H1 (cell line): Measurements from ENCODE around the gene CCNY. TPM values are rescaled to one million over a fixed set of nuclear protein-coding genes. Genes with fewer than 3 reads are reported as not detected.
A peak's percentile ranks its signal among the peaks of the same experiment; 100 is the strongest.

Experiments used
- CTCF ChIA-PET: fragments of 300-600 bp; sonication (Branson Sonifier 250); formaldehyde crosslinking; loops from one replicate; lab custom pipeline; 2021; ENCODE audit not compliant: partially characterized antibody; lab: Charles Lee
- POLR2A ChIA-PET: fragments of 300-600 bp; sonication (Branson Sonifier 250); formaldehyde crosslinking; loops from one replicate; lab custom pipeline; 2021; ENCODE audit warnings: inconsistent platforms; ENCODE audit not compliant: partially characterized antibody; lab: Charles Lee
- DNase-seq, 2 experiments: peaks; one replicate each; pipeline versions ENCODE4 v3.0.0 to v3.0.0-alpha.2; 2010 to 2022; ENCODE audit warnings: low spot score in 2 of 2, low read depth in 1 of 2, mixed read lengths in 1 of 2
- FAIRE-seq: peaks from 2 replicates; lab custom pipeline; 2011; peaks lifted over from hg19 to GRCh38; lab: Jason Lieb, UNC
- H2AFZ ChIP-seq: 2 replicates; pipeline ENCODE4 v1.8.1; 2012; ENCODE audit warnings: low read length, inconsistent platforms
- H2AK5ac ChIP-seq: 2 replicates; pipeline ENCODE4 v1.6.1; 2013; ENCODE audit warnings: low read depth, low read length
- H2BK120ac ChIP-seq: replicated peaks from 2 replicates; pipeline ENCODE3; 2013; ENCODE audit warnings: low read depth, low read length, inconsistent platforms
- H2BK12ac ChIP-seq: 2 replicates; pipeline ENCODE4 v1.6.1; 2013; ENCODE audit warnings: low read depth, low read length
- H2BK15ac ChIP-seq: 2 replicates; pipeline ENCODE4 v1.6.1; 2013; ENCODE audit warnings: low read length
- H2BK20ac ChIP-seq: 2 replicates; pipeline ENCODE4 v1.6.1; 2013; ENCODE audit warnings: low read length
- H2BK5ac ChIP-seq: 2 replicates; pipeline ENCODE4 v1.6.1; 2013; ENCODE audit warnings: low read depth, low read length
- H3K14ac ChIP-seq: 2 replicates; pipeline ENCODE4 v1.6.1; 2013; ENCODE audit warnings: inconsistent platforms; ENCODE audit not compliant: insufficient read length
- H3K18ac ChIP-seq: 2 replicates; pipeline ENCODE4 v1.6.1; 2013; ENCODE audit warnings: low read length; ENCODE audit errors: extremely low read depth
- H3K23ac ChIP-seq: 2 replicates; pipeline ENCODE4 v1.6.1; 2013; ENCODE audit warnings: inconsistent platforms; ENCODE audit not compliant: insufficient read length
- H3K23me2 ChIP-seq: 2 replicates; pipeline ENCODE4 v1.6.1; 2013; ENCODE audit warnings: low read depth, low read length
- H3K27ac ChIP-seq: 2 replicates; pipeline ENCODE4 v1.6.1; 2011; ENCODE audit warnings: low read depth, low read length, inconsistent platforms
- H3K27me3 ChIP-seq, 4 experiments: replicated peaks in 1 of 4; 1 replicate in 1 of 4; 2 replicates in 3 of 4; pipeline versions ENCODE4 v1.6.1 to v1.8.1; 2011 to 2013; ENCODE audit warnings: low read length in 3 of 4, mild to moderate bottlenecking in 3 of 4, inconsistent platforms in 2 of 4, mixed read lengths in 2 of 4, moderate library complexity in 1 of 4; ENCODE audit not compliant: control insufficient read depth in 3 of 4, insufficient read depth in 3 of 4; ENCODE audit errors: extremely low read depth in 1 of 4
- H3K36me3 ChIP-seq, 4 experiments: 2 replicates each; pipeline versions ENCODE4 v1.6.1 to v1.8.1; 2011 to 2013; ENCODE audit warnings: mild to moderate bottlenecking in 4 of 4, low read length in 3 of 4, moderate library complexity in 2 of 4, control low read depth in 1 of 4, inconsistent platforms in 1 of 4; ENCODE audit not compliant: insufficient read depth in 4 of 4, control insufficient read depth in 2 of 4
- H3K4ac ChIP-seq: replicated peaks from 2 replicates; pipeline ENCODE3; 2013; ENCODE audit warnings: low read length, low read depth, mixed read lengths, inconsistent platforms; ENCODE audit not compliant: insufficient read length
- H3K4me1 ChIP-seq, 4 experiments: replicated peaks in 1 of 4; 1 replicate in 1 of 4; 2 replicates in 3 of 4; pipeline versions ENCODE4 v1.6.1 to v1.8.1; 2011 to 2013; ENCODE audit warnings: low read length in 3 of 4, inconsistent platforms in 2 of 4, mixed read lengths in 1 of 4; ENCODE audit not compliant: insufficient read depth in 4 of 4, control insufficient read depth in 3 of 4
- H3K4me2 ChIP-seq, 2 experiments: 2 replicates each; pipeline versions ENCODE4 v1.6.1 to v1.8.1; 2011 to 2013; ENCODE audit warnings: low read depth in 2 of 2, low read length in 2 of 2, control low read depth in 1 of 2, inconsistent platforms in 1 of 2, mild to moderate bottlenecking in 1 of 2; ENCODE audit not compliant: insufficient read depth in 1 of 2
- H3K4me3 ChIP-seq, 4 experiments: fragments of 200-600, 300-600 bp in 1 of 4; sonication (generic), shearing (Covaris generic), sonication (Bioruptor Twin) in 1 of 4; 2 replicates each; pipeline versions ENCODE4 v1.5.1 to v1.8.1; 2011 to 2016; ENCODE audit warnings: low read length in 4 of 4, low read depth in 3 of 4, control low read depth in 2 of 4, inconsistent platforms in 2 of 4, mild to moderate bottlenecking in 2 of 4, mixed read lengths in 1 of 4, moderate library complexity in 1 of 4; ENCODE audit not compliant: insufficient read depth in 2 of 4; ENCODE audit errors: extremely low read depth in 1 of 4
- H3K56ac ChIP-seq: replicated peaks from 2 replicates; pipeline ENCODE3; 2013; ENCODE audit warnings: low read depth, mild to moderate bottlenecking, mixed read lengths, low read length, inconsistent platforms; ENCODE audit not compliant: insufficient read length
- H3K79me1 ChIP-seq: 2 replicates; pipeline ENCODE4 v1.6.1; 2013; ENCODE audit warnings: low read depth, low read length, control low read depth
- H3K79me2 ChIP-seq, 2 experiments: 2 replicates each; pipeline versions ENCODE4 v1.6.1 to v1.8.1; 2012 to 2013; ENCODE audit warnings: low read length in 2 of 2, mild to moderate bottlenecking in 2 of 2, inconsistent platforms in 1 of 2; ENCODE audit not compliant: insufficient read depth in 2 of 2, control insufficient read depth in 1 of 2
- H3K9ac ChIP-seq, 4 experiments: replicated peaks in 1 of 4; 1 replicate in 1 of 4; 2 replicates in 3 of 4; pipeline versions ENCODE4 v1.6.1 to v1.8.1; 2011 to 2013; ENCODE audit warnings: low read depth in 3 of 4, low read length in 3 of 4, control low read depth in 2 of 4, mild to moderate bottlenecking in 2 of 4, moderate library complexity in 2 of 4, inconsistent platforms in 1 of 4; ENCODE audit errors: extremely low read depth in 1 of 4
- H3K9me3 ChIP-seq, 2 experiments: 2 replicates each; pipeline versions ENCODE4 v1.6.1 to v1.8.1; 2012 to 2013; ENCODE audit warnings: mild to moderate bottlenecking in 2 of 2, moderate library complexity in 2 of 2, control low read depth in 1 of 2, inconsistent platforms in 1 of 2, low read depth in 1 of 2, low read length in 1 of 2, mixed read lengths in 1 of 2; ENCODE audit not compliant: insufficient read depth in 2 of 2
- H4K20me1 ChIP-seq, 2 experiments: replicated peaks in 1 of 2; 2 replicates each; pipeline versions ENCODE3 to v1.8.1; 2011 to 2013; ENCODE audit warnings: inconsistent platforms in 2 of 2, low read length in 2 of 2, mild to moderate bottlenecking in 1 of 2; ENCODE audit not compliant: insufficient read depth in 2 of 2, control insufficient read depth in 1 of 2
- H4K5ac ChIP-seq: 2 replicates; pipeline ENCODE4 v1.6.1; 2013; ENCODE audit warnings: low read length, low read depth, mixed read lengths, inconsistent platforms; ENCODE audit not compliant: insufficient read length
- H4K8ac ChIP-seq: 2 replicates; pipeline ENCODE4 v1.8.0; 2013; ENCODE audit warnings: mild to moderate bottlenecking, moderate library complexity, low read length, inconsistent platforms; ENCODE audit not compliant: insufficient read depth; ENCODE audit errors: extremely low read depth
- H4K91ac ChIP-seq: replicated peaks from 2 replicates; pipeline ENCODE3; 2013; ENCODE audit warnings: low read length, mixed read lengths, inconsistent platforms; ENCODE audit not compliant: insufficient read length
- CEBPB ChIP-seq: IDR thresholded peaks from 2 replicates; pipeline ENCODE4 v1.6.1; 2012; ENCODE audit warnings: low read depth, low read length
- KDM1A ChIP-seq: fragments of 200-600, 300-600 bp; sonication (generic); IDR thresholded peaks from 2 replicates; pipeline ENCODE4 v1.7.1; 2016; ENCODE audit warnings: mild to moderate bottlenecking, low read length, borderline replicate concordance
- RXRA ChIP-seq: IDR thresholded peaks from 2 replicates; pipeline ENCODE4 v1.6.1; 2011; ENCODE audit warnings: low read depth, mild to moderate bottlenecking, low read length, moderate library complexity; ENCODE audit not compliant: insufficient read depth
- WGBS, 2 experiments: shearing (Covaris generic) in 1 of 2; methylation state at CpG; one replicate each; pipeline versions ENCODE4 v1.1.6 to v1.1.7; 2013 to 2015; ENCODE audit warnings: low lambda C conversion rate in 2 of 2, mixed read lengths in 2 of 2, inconsistent platforms in 1 of 2, low coverage in 1 of 2, missing lambda C conversion rate in 1 of 2; ENCODE audit not compliant: insufficient replicate concordance in 2 of 2, insufficient coverage in 1 of 2, insufficient read length in 1 of 2; ENCODE audit errors: extremely low coverage in 1 of 2, missing lambda C conversion rate in 1 of 2; 5-methylcytosine and 5-hydroxymethylcytosine counted together
- polyA plus RNA-seq, 7 experiments: library from polyadenylated mRNA; depleted of rRNA in 3 of 7; stranded (reverse) in 5 of 7; unstranded in 2 of 7; fragments of >200 nt in 5 of 7; fragments of 200-250 nt in 2 of 7; gene quantifications; 1 replicate in 5 of 7; 2 replicates in 1 of 7; 4 replicates in 1 of 7; pipeline versions ENCODE4 v1.2.1 to v1.2.3, GENCODE V29; 2011 to 2013; ENCODE audit warnings: missing spikeins in 2 of 7, mixed read lengths in 2 of 7
- total RNA-seq: library from RNA; stranded (reverse); fragmentation: NEBNext Ultra II Directional; extraction: Animal tissue kit (Norgen Biotek cat#: 25700); gene quantifications from 2 replicates; pipeline ENCODE4 v1.2.1, GENCODE V29; 2021

The CCNY gene
- total and polyA plus RNA-seq, 2 of the 8 experiments (the other 6 are each of a cell fraction or from before 2014, with no cell fraction given) = 25.3 to 68.2 TPM

GRCh38 chr10:35335133-35336083 lies 901 bp upstream of the CCNY start:
- Histone ChIP-seq H3K79me2 (peaks cover 3 to 48% of the 10 kb centered on the region in 2 experiments), H3K9me3 (peaks cover 3 to 4% of the 10 kb centered on the region in 2 experiments; a peak in 1 of 4 replicates), H2BK120ac (no peak overlapping the region), H4K8ac (no peak overlapping the region), H3K23ac (no peak overlapping the region), H3K4me1 (peaks cover 0 to 5% (median 0%) of the 10 kb centered on the region in 4 experiments; a peak in 2 of 7 replicates), H3K4ac (no peak overlapping the region), H2AK5ac (no peak overlapping the region), H3K4me2 (peak overlapping the region; percentile 63 to 72), H3K14ac (no peak overlapping the region), H3K27me3 (no peaks in the 10 kb centered on the region), H2BK15ac (no peak overlapping the region), H4K91ac (no peak overlapping the region), H4K20me1 (peaks cover 12 to 13% of the 10 kb centered on the region in 2 experiments), H3K56ac (no peak overlapping the region), H4K5ac (no peak overlapping the region), H2AFZ (no peak overlapping the region), H3K9ac (peak overlapping the region in 2 of 4 experiments; percentile 24 to 78; a peak in 3 of 7 replicates), H2BK20ac (no peak overlapping the region), H3K36me3 (peaks cover 0 to 14% (median 2%) of the 10 kb centered on the region in 4 experiments; a peak in 3 of 8 replicates), H3K23me2 (peaks cover 5% of the 10 kb centered on the region; the same call in 1 of the 2 replicates), H2BK12ac (no peak overlapping the region), H3K18ac (peak overlapping the region; percentile 81; the same call in 1 of the 2 replicates), H3K4me3 (peak overlapping the region; percentile 62 to 98 (median 80)), H3K27ac (no peak overlapping the region), H3K79me1 (peaks cover 5% of the 10 kb centered on the region), H2BK5ac (no peak overlapping the region)
- peak in 1 of 2 experiments; percentile 52 for DNase-seq
- POLR2A ChIA-PET = interaction anchor here (1.3 kb wide), 1 partner anchor 20 kb away, joined by 3 read pairs; no protein-coding TSS in a partner anchor
- CTCF ChIA-PET = no interaction called here
- TF ChIP-seq RXRA (no peak), CEBPB (peak; percentile 78), KDM1A (peak; percentile 82)
- 57% methylated on average over 34 of the region's 34 CpGs; no CpG with 5 or more reads in 1 of the 2 experiments for WGBS, 2 experiments
- FAIRE-seq = no peak
